GM12801 (cell line): ENCODE measurements around the gene ABCG8.

Source experiments
- TF ChIP-seq, protein P1 (sequence below): IDR thresholded peaks from one replicate; pipeline ENCODE4 v1.5.1; 2011; ENCODE audit warnings: control low read depth; ENCODE audit not compliant: insufficient read length; ENCODE audit errors: extremely low read depth

The ABCG8 gene

GRCh38 chr2:43814711-43815110, 24.1 kb upstream of the ABCG8 start:
- TF ChIP-seq, protein P1, sequence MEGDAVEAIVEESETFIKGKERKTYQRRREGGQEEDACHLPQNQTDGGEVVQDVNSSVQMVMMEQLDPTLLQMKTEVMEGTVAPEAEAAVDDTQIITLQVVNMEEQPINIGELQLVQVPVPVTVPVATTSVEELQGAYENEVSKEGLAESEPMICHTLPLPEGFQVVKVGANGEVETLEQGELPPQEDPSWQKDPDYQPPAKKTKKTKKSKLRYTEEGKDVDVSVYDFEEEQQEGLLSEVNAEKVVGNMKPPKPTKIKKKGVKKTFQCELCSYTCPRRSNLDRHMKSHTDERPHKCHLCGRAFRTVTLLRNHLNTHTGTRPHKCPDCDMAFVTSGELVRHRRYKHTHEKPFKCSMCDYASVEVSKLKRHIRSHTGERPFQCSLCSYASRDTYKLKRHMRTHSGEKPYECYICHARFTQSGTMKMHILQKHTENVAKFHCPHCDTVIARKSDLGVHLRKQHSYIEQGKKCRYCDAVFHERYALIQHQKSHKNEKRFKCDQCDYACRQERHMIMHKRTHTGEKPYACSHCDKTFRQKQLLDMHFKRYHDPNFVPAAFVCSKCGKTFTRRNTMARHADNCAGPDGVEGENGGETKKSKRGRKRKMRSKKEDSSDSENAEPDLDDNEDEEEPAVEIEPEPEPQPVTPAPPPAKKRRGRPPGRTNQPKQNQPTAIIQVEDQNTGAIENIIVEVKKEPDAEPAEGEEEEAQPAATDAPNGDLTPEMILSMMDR = no peak

- TF ChIP-seq, protein P1 = no peak
These were observed 20.0 kb upstream of the ABCG8 start for GRCh38 chr2:43818761-43819160.

DNA sequence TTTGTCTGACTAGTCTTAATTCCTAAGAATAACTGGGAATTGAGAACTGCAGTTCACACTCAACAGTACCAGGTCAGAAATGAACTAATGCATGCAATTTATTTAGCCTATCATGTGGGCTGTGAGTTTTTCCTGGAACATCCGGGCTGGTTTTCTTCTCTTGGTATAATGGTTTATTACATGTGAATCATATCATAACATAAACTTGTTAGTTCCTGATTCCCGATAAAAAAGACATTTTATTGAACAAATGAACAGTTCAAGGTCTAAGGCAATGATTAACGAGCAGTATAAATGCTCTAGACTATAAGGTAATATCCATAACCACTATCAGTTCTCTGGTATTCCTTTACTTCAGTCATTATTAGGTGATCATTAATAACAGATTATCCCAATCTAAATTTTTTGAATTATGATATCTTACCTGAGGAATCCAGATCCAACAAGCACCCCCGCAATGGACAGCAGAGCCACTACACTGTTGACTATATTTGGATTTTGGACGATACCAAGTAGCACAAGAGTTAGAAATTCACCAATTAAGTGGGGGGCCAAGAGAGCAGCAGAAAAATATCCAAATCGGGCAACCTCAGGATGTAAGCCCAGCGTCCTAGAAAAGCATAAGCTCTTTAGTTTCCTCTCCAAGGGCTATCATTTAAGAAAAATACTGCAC, 19.1 kb upstream of the ABCG8 start:
- TF ChIP-seq, protein P1 = no peak

- TF ChIP-seq, protein P1 = no peak
These were observed 15.9 kb upstream of the ABCG8 start for GRCh38 chr2:43822839-43823238.

DNA sequence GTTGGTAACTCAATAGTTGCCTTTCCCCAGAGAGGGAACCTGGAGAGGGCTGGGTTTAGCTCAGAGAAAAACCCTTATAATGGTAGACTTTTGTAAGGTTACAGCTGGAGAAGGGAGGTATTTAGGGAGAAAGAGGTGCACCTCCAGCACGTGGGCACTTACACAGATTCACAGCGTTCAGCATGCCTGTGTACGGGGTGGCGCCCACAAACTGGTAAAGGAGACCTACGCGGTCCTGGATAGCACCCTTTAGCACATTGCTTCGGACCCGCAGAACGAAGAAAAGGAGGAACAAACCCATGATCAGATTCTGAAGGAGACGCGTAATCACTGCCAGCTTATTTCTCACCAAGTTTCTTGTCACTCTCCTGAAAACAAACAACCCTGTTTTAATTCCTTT, 15.0 kb upstream of the ABCG8 start:
- TF ChIP-seq, protein P1 = no peak

GRCh38 chr2:43824512-43824911, 14.3 kb upstream of the ABCG8 start:
- TF ChIP-seq, protein P1 = no peak

GRCh38 chr2:43824951-43825493, 13.7 kb upstream of the ABCG8 start:
- TF ChIP-seq, protein P1 = no peak
